Endothelial cell of umbilical vein (primary cell): ENCODE measurements around the gene DYNLT1. TPM values are rescaled to one million over a fixed set of nuclear protein-coding genes. Genes with fewer than 3 reads are reported as not detected.

Experiments
- BruUV-seq: library from RNA; stranded (reverse); fragments of 400-500 nt; replicated peaks from 2 replicates; lab custom pipeline; 2021; lab: Mats Ljungman, UMichigan
- CTCF ChIA-PET: fragments of 300-600, 350-600 bp; sonication (Branson Sonifier 250); formaldehyde crosslinking; loops from one replicate; lab custom pipeline; 2021; ENCODE audit warnings: antibody characterized with exemption, inconsistent platforms; lab: Charles Lee
- POLR2A ChIA-PET: fragments of 300-600, 350-600 bp; sonication (Branson Sonifier 250); formaldehyde crosslinking; loops from one replicate; lab custom pipeline; 2021; ENCODE audit warnings: antibody characterized with exemption, inconsistent platforms; lab: Charles Lee
- DNase-seq: peaks from one replicate; pipeline ENCODE4 v3.0.0-alpha.2; 2011; ENCODE audit warnings: low read depth, low spot score
- FAIRE-seq: peaks from 2 replicates; lab custom pipeline; 2011; peaks lifted over from hg19 to GRCh38; lab: Jason Lieb, UNC
- H2AFZ ChIP-seq: 2 replicates; pipeline ENCODE4 v1.6.0; 2012; ENCODE audit warnings: low read depth, low read length, control low read depth, inconsistent platforms
- H3K27ac ChIP-seq: 2 replicates; pipeline ENCODE4 v1.5.1; 2011; ENCODE audit warnings: low read depth, mild to moderate bottlenecking, control low read depth, low read length, moderate library complexity; ENCODE audit not compliant: insufficient read depth
- H3K27me3 ChIP-seq, 2 experiments: 2 replicates each; pipeline versions ENCODE4 v1.6.0 to v1.6.1; 2011; ENCODE audit warnings: low read length in 2 of 2, mixed read lengths in 1 of 2; ENCODE audit not compliant: control insufficient read depth in 2 of 2, insufficient read depth in 2 of 2
- H3K36me3 ChIP-seq, 2 experiments: 2 replicates in 1 of 2; 3 replicates in 1 of 2; pipeline ENCODE4 v1.5.1; 2011; ENCODE audit warnings: low read length in 2 of 2, mild to moderate bottlenecking in 1 of 2, moderate library complexity in 1 of 2; ENCODE audit not compliant: control insufficient read depth in 2 of 2, insufficient read depth in 2 of 2; ENCODE audit errors: extremely low read depth in 1 of 2
- H3K4me1 ChIP-seq: 3 replicates; pipeline ENCODE4 v1.5.1; 2011; ENCODE audit warnings: mild to moderate bottlenecking, low read length; ENCODE audit not compliant: control insufficient read depth, insufficient read depth; ENCODE audit errors: extremely low read depth
- H3K4me2 ChIP-seq: 2 replicates; pipeline ENCODE4 v1.6.1; 2011; ENCODE audit warnings: low read length, control low read depth, mixed read lengths; ENCODE audit not compliant: insufficient read depth
- H3K4me3 ChIP-seq, 3 experiments: fragments of 200-600 bp in 1 of 3; sonication (generic), shearing (Covaris generic) in 1 of 3; replicated peaks in 1 of 3; 2 replicates each; pipeline ENCODE4 v1.5.1; 2011 to 2016; ENCODE audit warnings: control low read depth in 3 of 3, low read length in 3 of 3, mild to moderate bottlenecking in 2 of 3, inconsistent platforms in 1 of 3, low read depth in 1 of 3, moderate library complexity in 1 of 3; ENCODE audit not compliant: insufficient read depth in 1 of 3
- H3K79me2 ChIP-seq: 2 replicates; pipeline ENCODE4 v1.6.0; 2012; ENCODE audit warnings: low read length, inconsistent platforms; ENCODE audit not compliant: control insufficient read depth, insufficient read depth
- H3K9ac ChIP-seq: replicated peaks from 2 replicates; pipeline ENCODE3; 2011; ENCODE audit warnings: low read length, control low read depth; ENCODE audit not compliant: insufficient read depth; ENCODE audit errors: extremely low read depth
- H3K9me1 ChIP-seq: replicated peaks from 3 replicates; pipeline ENCODE4 v1.6.0; 2011; ENCODE audit warnings: mild to moderate bottlenecking, low read length; ENCODE audit not compliant: control insufficient read depth, insufficient read depth; ENCODE audit errors: extremely low read depth
- H3K9me3 ChIP-seq: replicated peaks from 2 replicates; pipeline ENCODE4 v1.5.1; 2012; ENCODE audit warnings: low read length, inconsistent platforms; ENCODE audit not compliant: control insufficient read depth, insufficient read depth
- H4K20me1 ChIP-seq: replicated peaks from 2 replicates; pipeline ENCODE3; 2011; ENCODE audit warnings: mild to moderate bottlenecking, low read length; ENCODE audit not compliant: control insufficient read depth, insufficient read depth; ENCODE audit errors: extremely low read depth
- CTCF ChIP-seq, 2 donors: IDR thresholded peaks; 1 replicate in 1 of 2; 2 replicates in 1 of 2; pipeline ENCODE4 v1.5.1; 2011; ENCODE audit warnings: low read length in 2 of 2, mild to moderate bottlenecking in 2 of 2, moderate library complexity in 2 of 2, control low read depth in 1 of 2, inconsistent platforms in 1 of 2, low read depth in 1 of 2; ENCODE audit not compliant: insufficient read depth in 1 of 2; ENCODE audit errors: extremely low read depth in 1 of 2
- EZH2 ChIP-seq: IDR thresholded peaks from 2 replicates; pipeline ENCODE4 v1.6.1; 2012; ENCODE audit warnings: borderline replicate concordance, low read depth, mild to moderate bottlenecking, moderate library complexity, low read length, inconsistent platforms; ENCODE audit not compliant: severe bottlenecking
- FOS ChIP-seq: IDR thresholded peaks from 2 replicates; pipeline ENCODE4 v1.6.1; 2011; ENCODE audit warnings: mild to moderate bottlenecking, low read length, moderate library complexity, borderline replicate concordance; ENCODE audit not compliant: insufficient read depth
- GATA2 ChIP-seq: IDR thresholded peaks from 2 replicates; pipeline ENCODE4 v1.7.0; 2011; ENCODE audit warnings: low read depth, mild to moderate bottlenecking, moderate library complexity, mixed read lengths, low read length; ENCODE audit not compliant: insufficient read length, insufficient read depth
- JUN ChIP-seq: IDR thresholded peaks from 2 replicates; pipeline ENCODE4 v1.6.1; 2011; ENCODE audit warnings: borderline replicate concordance, low read depth; ENCODE audit not compliant: insufficient read length, insufficient read depth
- MAX ChIP-seq: IDR thresholded peaks from 2 replicates; pipeline ENCODE4 v1.6.1; 2011; ENCODE audit not compliant: insufficient read depth, insufficient read length
- MYC ChIP-seq: IDR thresholded peaks from one replicate; pipeline ENCODE4 v1.6.1; 2011; ENCODE audit warnings: mild to moderate bottlenecking, low read depth, low read length
- POLR2A ChIP-seq: IDR thresholded peaks from 2 replicates; pipeline ENCODE4 v1.6.1; 2012; ENCODE audit warnings: low read depth, mild to moderate bottlenecking, control low read depth, low read length
- POLR2AphosphoS5 ChIP-seq: IDR thresholded peaks from 2 replicates; pipeline ENCODE4 v1.6.1; 2012; ENCODE audit warnings: low read depth, mild to moderate bottlenecking, control low read depth, low read length, moderate library complexity; ENCODE audit not compliant: insufficient read depth
- dilution Hi-C: fragments of 300-500 bp; cut with MboI; formaldehyde crosslinking; loops from one replicate; pipeline ENCODE4 v1.15.0; 2019; ENCODE audit warnings: low sequenced_read_pairs; ENCODE audit not compliant: extremely low pct_ligation_motif_present
- intact Hi-C: fragments of 100-400 bp; cut with micrococcal nuclease; formaldehyde crosslinking; loops from one replicate; pipeline ENCODE4 v1.10.0; 2022
- polyA plus RNA-seq, 4 experiments: library from polyadenylated mRNA; depleted of rRNA in 3 of 4; stranded (reverse) in 3 of 4; unstranded in 1 of 4; fragments of >200 nt; gene quantifications; 2 replicates each; pipeline versions ENCODE4 v1.2.1 to v1.2.3, GENCODE V29; 2011 to 2012; ENCODE audit warnings: missing spikeins in 1 of 4
- total RNA-seq: library from RNA; stranded (reverse); gene quantifications from 2 replicates; pipeline ENCODE4 v1.2.3, GENCODE V29; 2021

The DYNLT1 gene
- total and polyA plus RNA-seq, 2 donors (not counting 3 experiments of a cell fraction or from before 2014, with no cell fraction given), result 162 to 267 TPM

DNA sequence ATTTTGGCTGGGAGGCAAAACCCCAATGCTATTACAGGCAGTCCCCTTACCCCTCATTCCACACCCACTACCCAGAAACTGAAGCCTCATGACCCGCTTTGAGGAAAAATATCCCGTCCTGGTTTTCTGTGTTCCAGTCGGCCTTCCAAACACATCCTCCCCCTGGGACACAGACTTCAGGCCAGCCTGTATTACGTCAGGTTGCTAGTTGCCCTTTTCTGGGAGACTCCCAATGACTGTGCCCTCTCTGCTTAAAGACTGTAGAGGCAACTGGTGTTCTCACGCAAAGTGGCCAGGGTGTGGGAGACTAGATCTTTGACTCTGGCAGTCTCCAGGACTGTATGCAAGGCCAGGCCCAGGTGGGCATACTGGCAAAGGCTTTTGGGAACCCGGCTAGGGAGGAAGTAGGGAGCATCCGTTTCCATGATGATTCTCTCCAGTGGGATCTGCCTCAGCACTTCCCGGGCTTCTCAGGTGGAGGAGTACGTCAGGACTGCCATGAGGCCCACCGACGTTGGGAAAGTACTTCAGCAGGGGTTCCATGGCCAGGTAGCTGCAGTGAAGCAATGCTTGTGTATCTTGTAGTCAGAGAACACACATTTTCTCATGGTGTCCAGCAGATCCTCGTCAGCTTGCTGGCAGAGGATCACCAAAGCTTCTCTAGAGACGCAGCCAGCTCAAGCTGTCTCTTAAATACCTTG, 34.9 kb downstream of the DYNLT1 start:
- TF ChIP-seq POLR2AphosphoS5 (no peak), EZH2 (no peak), POLR2A (no peak), GATA2 (no peak), JUN (no peak), MYC (no peak), CTCF (IDR thresholded peaks at IDR 0.05; ENCODE audit: extremely low read depth in 1 of 2, insufficient read depth in 1 of 2, low read depth in 1 of 2, low read length in 2 of 2) (no peak), FOS (no peak), MAX (no peak)
- no TSS peak for BruUV-seq
- no peaks in the 10 kb centered on the region for H3K27me3 ChIP-seq
- H3K9me1 ChIP-seq, result no peaks in the 10 kb centered on the region
- ChIA-PET POLR2A (no interaction called here), CTCF (interaction anchor here (0.5 to 1.2 kb wide), 4 partner anchors 388 to 395 kb away, joined by 3 to 5 read pairs (median 4); no protein-coding TSS in a partner anchor)
- no peaks in the 10 kb centered on the region for H4K20me1 ChIP-seq
- peaks cover 13 to 38% of the 10 kb centered on the region in 2 experiments for H3K36me3 ChIP-seq
- H3K9me3 ChIP-seq, result no peaks in the 10 kb centered on the region
- FAIRE-seq (no peak), DNase-seq (no peak)
- intact Hi-C loops, result no loop called here
- H3K4me3 ChIP-seq, result no peak overlapping the region
- H3K27ac ChIP-seq, result no peak overlapping the region
- no peak overlapping the region for H3K9ac ChIP-seq
- dilution Hi-C loops, result no loop called here
- no peak overlapping the region for H2AFZ ChIP-seq
- H3K79me2 ChIP-seq, result no peaks in the 10 kb centered on the region
- H3K4me2 ChIP-seq, result no peak overlapping the region
- H3K4me1 ChIP-seq, result no peaks in the 10 kb centered on the region
